Diencephalon (tissue), 1 donor: ENCODE measurements around the gene SPON1. TPM values are rescaled to one million over a fixed set of nuclear protein-coding genes. Genes with fewer than 3 reads are reported as not detected.

ENCODE experiments used
- small RNA-seq: library from RNA; depleted of rRNA; stranded (forward); fragments of <200 nt; gene quantifications from one replicate; pipeline ENCODE3, GENCODE V24; 2014
- total RNA-seq: library from RNA; depleted of rRNA; stranded (reverse); fragments of >200 nt; gene quantifications from one replicate; pipeline ENCODE4 v1.2.3, GENCODE V29; 2014

The SPON1 gene
- total RNA-seq, result 89.0 TPM

DNA sequence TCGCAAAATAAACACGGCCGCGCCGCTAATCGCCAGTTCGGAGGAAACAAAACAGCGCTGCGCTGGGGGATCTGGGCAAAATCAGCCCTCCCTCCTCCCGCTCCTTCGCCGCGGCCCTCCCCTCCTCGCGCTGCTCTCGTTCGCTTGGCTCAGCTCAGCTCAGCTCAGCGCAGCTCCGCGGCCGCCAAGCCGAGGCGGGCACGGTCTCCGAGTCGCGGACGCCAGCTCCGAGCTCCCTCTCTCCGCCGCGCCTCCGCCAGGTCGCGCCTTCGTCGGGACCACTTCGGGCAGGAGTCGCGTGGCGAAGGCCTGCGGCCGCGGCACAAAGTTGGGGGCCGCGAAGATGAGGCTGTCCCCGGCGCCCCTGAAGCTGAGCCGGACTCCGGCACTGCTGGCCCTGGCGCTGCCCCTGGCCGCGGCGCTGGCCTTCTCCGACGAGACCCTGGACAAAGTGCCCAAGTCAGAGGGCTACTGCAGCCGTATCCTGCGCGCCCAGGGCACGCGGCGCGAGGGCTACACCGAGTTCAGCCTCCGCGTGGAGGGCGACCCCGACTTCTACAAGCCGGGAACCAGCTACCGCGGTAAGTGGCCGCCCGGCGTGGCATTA, at the start of gene SPON1:
Gene SPON1 (plus strand): TSS at position 162 of the 607 bp plus-strand sequence. CDS start 182 bp downstream, at position 344.

Small RNA genes within 50 kb of the gene (small RNA-seq; reads per million reads assigned to genes)
- gene RNA5SP332, result not detected
